Breast epithelium (tissue), 4 donors: Measurements from ENCODE around the gene MICA. TPM values are rescaled to one million over a fixed set of nuclear protein-coding genes. Genes with fewer than 3 reads are reported as not detected.
"Not testable (repeated sequence)": the region's sequence is repeated elsewhere in the genome, so short reads cannot be mapped to it uniquely, and the experiment has no call there.

Source experiments
- DNase-seq, 2 donors: peaks; one replicate each; pipeline ENCODE4 v3.0.0-alpha.2; 2019; ENCODE audit warnings: low spot score in 2 of 2
- H3K27ac ChIP-seq, 2 donors: fragments of 200-600 bp; sonication (generic) in 1 of 2; one replicate each; pipeline ENCODE4 v1.5.1; 2016 to 2019; ENCODE audit warnings: mild to moderate bottlenecking in 1 of 2
- H3K27me3 ChIP-seq, 2 donors: fragments of 200-600 bp; sonication (generic) in 1 of 2; one replicate each; pipeline versions ENCODE4 v1.5.1 to v1.6.0; 2017 to 2019; ENCODE audit warnings: control low read depth in 1 of 2, mild to moderate bottlenecking in 1 of 2
- H3K36me3 ChIP-seq: fragments of 200-600 bp; one replicate; pipeline ENCODE4 v1.5.1; 2019
- H3K4me1 ChIP-seq, 2 donors: fragments of 200-600 bp; sonication (generic); one replicate each; pipeline ENCODE4 v1.5.1; 2016 to 2019; ENCODE audit warnings: control low read depth in 1 of 2
- H3K4me3 ChIP-seq, 3 donors: fragments of 200-600 bp; sonication (generic); 1 replicate in 2 of 3; 2 replicates in 1 of 3; pipeline ENCODE4 v1.5.1; 2016 to 2019; ENCODE audit warnings: mild to moderate bottlenecking in 3 of 3, moderate library complexity in 2 of 3
- H3K9me3 ChIP-seq, 2 donors: fragments of 200-600 bp; sonication (generic) in 1 of 2; one replicate each; pipeline ENCODE4 v1.5.1; 2016 to 2019; ENCODE audit warnings: control low read depth in 1 of 2
- CTCF ChIP-seq, 3 donors: fragments of 450-650 bp; IDR thresholded peaks; one replicate each; pipeline ENCODE4 v1.5.1; 2016 to 2017; ENCODE audit warnings: antibody characterized with exemption in 3 of 3, mild to moderate bottlenecking in 3 of 3, moderate library complexity in 3 of 3
- POLR2A ChIP-seq: fragments of 450-650 bp; IDR thresholded peaks from one replicate; pipeline ENCODE4 v1.6.1; 2016; ENCODE audit warnings: antibody characterized with exemption, mild to moderate bottlenecking, moderate library complexity
- POLR2AphosphoS5 ChIP-seq, 3 donors: sonication (generic); formaldehyde crosslinking; IDR thresholded peaks; one replicate each; pipeline ENCODE4 v1.6.1; 2017; ENCODE audit warnings: antibody characterized with exemption in 3 of 3
- intact Hi-C: fragments of 100-400 bp; cut with DNase I; formaldehyde crosslinking; loops from one replicate; pipeline ENCODE4 v1.15.1; 2023; ENCODE audit warnings: low total_unique reads
- total RNA-seq, 3 donors: library from RNA; depleted of rRNA; stranded (reverse); fragments of >200 nt; gene quantifications; one replicate each; pipeline ENCODE4 v1.1.0, GENCODE V29; 2016

Gene MICA
- total RNA-seq, 3 donors from 2014 or later = 14.9 to 28.1 (median 23.6) TPM

GRCh38 chr6:31426395-31427354, 23.3 kb downstream of the MICA start:
- intact Hi-C loops = no loop called here

GRCh38 chr6:31430449-31430848, 27.1 kb downstream of the MICA start:
- Histone ChIP-seq H3K4me3 (no peak overlapping the region), H3K4me1 (no peaks in the 10 kb centered on the region), H3K9me3 (peaks cover 0 to 6% of the 10 kb centered on the region in 2 donors), H3K27me3 (no peaks in the 10 kb centered on the region), H3K36me3 (no peaks in the 10 kb centered on the region), H3K27ac (no peak overlapping the region)
- no peak for DNase-seq
- intact Hi-C loops = no loop called here
- TF ChIP-seq POLR2AphosphoS5 (IDR thresholded peaks at IDR 0.05) (no peak), POLR2A (no peak), CTCF (IDR thresholded peaks at IDR 0.05) (no peak)

More at GRCh38 chr6:31426395-31427354, 23.3 kb downstream of the MICA start:
- Histone ChIP-seq H3K27me3 (no peaks in the 10 kb centered on the region), H3K4me1 (no peaks in the 10 kb centered on the region), H3K9me3 (peaks cover 0 to 6% of the 10 kb centered on the region in 2 donors), H3K27ac (no peak overlapping the region), H3K36me3 (no peaks in the 10 kb centered on the region), H3K4me3 (no peak overlapping the region)
- peak in 1 of 2 donors; percentile 37 for DNase-seq
- TF ChIP-seq POLR2AphosphoS5 (IDR thresholded peaks at IDR 0.05) (no peak), POLR2A (no peak), CTCF (IDR thresholded peaks at IDR 0.05) (no peak)

GRCh38 chr6:31435051-31435450, 31.7 kb downstream of the MICA start:
- H3K4me1 ChIP-seq, H3K36me3 ChIP-seq, H3K4me3 ChIP-seq, H3K27ac ChIP-seq, H3K27me3 ChIP-seq, DNase-seq, intact Hi-C loops: not testable (repeated sequence)
- H3K9me3 ChIP-seq = peaks cover 0 to 14% of the 10 kb centered on the region in 2 donors

- no peak overlapping the region for H3K4me3 ChIP-seq
- no peak for TF ChIP-seq POLR2AphosphoS5 (IDR thresholded peaks at IDR 0.05)
- no peak for TF ChIP-seq CTCF (IDR thresholded peaks at IDR 0.05)
- TF ChIP-seq POLR2A = no peak
- H3K27me3 ChIP-seq = no peaks in the 10 kb centered on the region
- H3K36me3 ChIP-seq = no peaks in the 10 kb centered on the region
- intact Hi-C loops = no loop called here
- DNase-seq = no peak
- no peaks in the 10 kb centered on the region for H3K4me1 ChIP-seq
- no peak overlapping the region for H3K27ac ChIP-seq
- peaks cover 0 to 8% of the 10 kb centered on the region in 2 donors for H3K9me3 ChIP-seq
Measured at GRCh38 chr6:31438222-31438621, 34.8 kb downstream of the MICA start.

GRCh38 chr6:31438677-31439076, 35.3 kb downstream of the MICA start:
- TF ChIP-seq POLR2AphosphoS5 (IDR thresholded peaks at IDR 0.05) (no peak), POLR2A (no peak), CTCF (IDR thresholded peaks at IDR 0.05) (no peak)
- intact Hi-C loops = no loop called here
- no peaks in the 10 kb centered on the region for H3K4me1 ChIP-seq
- H3K4me3 ChIP-seq = no peak overlapping the region
- DNase-seq = no peak
- H3K9me3 ChIP-seq = peaks cover 0 to 8% of the 10 kb centered on the region in 2 donors
- no peak overlapping the region for H3K27ac ChIP-seq
- no peaks in the 10 kb centered on the region for H3K36me3 ChIP-seq
- H3K27me3 ChIP-seq = no peaks in the 10 kb centered on the region
